Adrenal gland (tissue), 12 donors: ENCODE measurements around the gene KCNT2. TPM values are rescaled to one million over a fixed set of nuclear protein-coding genes. Genes with fewer than 3 reads are reported as not detected.

Source experiments
- DNase-seq, 7 donors: peaks; one replicate each; pipeline ENCODE4 v3.0.0-alpha.2; 2019 to 2020
- H3K27ac ChIP-seq, 5 donors: fragments of 200-600 bp; sonication (generic) in 4 of 5; 1 replicate in 3 of 5; 2 replicates in 2 of 5; pipeline versions ENCODE4 v1.5.1 to v1.8.0; 2016 to 2020; ENCODE audit warnings: mild to moderate bottlenecking in 1 of 5
- H3K27me3 ChIP-seq: fragments of 200-600 bp; 2 replicates; pipeline ENCODE4 v1.8.0; 2021
- H3K36me3 ChIP-seq, 2 donors: fragments of 200-600 bp; replicated peaks in 1 of 2; 1 replicate in 1 of 2; 2 replicates in 1 of 2; pipeline versions ENCODE4 v1.5.1 to v1.8.0; 2018 to 2022
- H3K4me1 ChIP-seq, 2 donors: fragments of 200-600 bp; replicated peaks in 1 of 2; 1 replicate in 1 of 2; 2 replicates in 1 of 2; pipeline versions ENCODE4 v1.5.1 to v1.8.0; 2018 to 2021
- H3K4me3 ChIP-seq, 4 donors: fragments of 200-600 bp; sonication (generic) in 3 of 4; one replicate each; pipeline ENCODE4 v1.5.1; 2016 to 2018
- H3K9me3 ChIP-seq, 3 donors: fragments of 200-600 bp; sonication (generic) in 1 of 3; replicated peaks in 1 of 3; 1 replicate in 2 of 3; 2 replicates in 1 of 3; pipeline versions ENCODE4 v1.5.1 to v1.8.0; 2016 to 2021
- POLR2A ChIP-seq, 2 donors: fragments of 450-650 bp; IDR thresholded peaks; one replicate each; pipeline ENCODE4 v1.6.1; 2017; ENCODE audit warnings: antibody characterized with exemption in 2 of 2, mild to moderate bottlenecking in 2 of 2, moderate library complexity in 1 of 2
- WGBS, 4 donors: extraction: QIAGEN DNeasy Blood & Tissue Kit in 2 of 4; methylation state at CpG; one replicate each; pipeline versions ENCODE4 v1.1.5 to v1.1.7; 2013 to 2017; 5-methylcytosine and 5-hydroxymethylcytosine counted together
- intact Hi-C, 2 donors: fragments of 100-400 bp; cut with DNase I; formaldehyde crosslinking; loops; one replicate each; pipeline versions ENCODE4 v1.14.1 to v1.15.0; 2022 to 2023
- polyA plus RNA-seq, 3 donors: library from polyadenylated mRNA; stranded (reverse); fragments of 200-250 nt in 2 of 3; fragments of 350-450 nt in 1 of 3; fragmentation: Illumina TruSeq in 1 of 3; extraction: RNeasy Lipid Tissue Mini Kit (QIAGEN cat#74804) in 1 of 3; gene quantifications; one replicate each; pipeline ENCODE4 v1.2.3, GENCODE V29; 2013 to 2014
- total RNA-seq, 9 donors: library from RNA; depleted of rRNA in 4 of 9; stranded (reverse); fragments of >200 nt in 4 of 9; fragments of 120-200 nt in 1 of 9; fragmentation: NEBNext Ultra II Directional in 1 of 9; extraction: Animal tissue kit (Norgen Biotek cat#: 25700) in 1 of 9; gene quantifications; one replicate each; pipeline versions ENCODE4 v1.1.0 to v1.2.4, GENCODE V29; 2013 to 2023
- TF ChIP-seq, protein P1 (sequence below), 6 experiments: fragments of 450-650 bp in 4 of 6; fragments of 200-600 bp in 2 of 6; sonication (generic) in 1 of 6; IDR thresholded peaks; 1 replicate in 5 of 6; 2 replicates in 1 of 6; pipeline versions ENCODE4 v1.5.1 to v1.8.0; 2016 to 2021; ENCODE audit warnings: antibody characterized with exemption in 6 of 6, mild to moderate bottlenecking in 2 of 6, moderate library complexity in 1 of 6
- donor health status: healthy with polysubstance abuse.
- donor health status: Bipolar disorder and iron deficiency.
- donor health status: DM: yes; HTN: yes; CAD: no.
- donor health status: DM: no; HTN: no; CAD: no.
- donor health status: DM: no; HTN: no; CAD: no.
- donor health status: DM: yes; HTN: yes; CAD: no.

Gene KCNT2
- total and polyA plus RNA-seq, 12 donors: 0.54 to 4.0 (median 1.2) TPM

GRCh38 chr1:196559314-196559713, 48.9 kb downstream of the KCNT2 start:
- intact Hi-C loops: no loop called here
- Histone ChIP-seq H3K27ac (no peak overlapping the region), H3K9me3 (peaks cover 0 to 12% (median 0%) of the 10 kb centered on the region in 3 donors), H3K36me3 (no peaks in the 10 kb centered on the region), H3K4me1 (peaks cover 0 to 4% of the 10 kb centered on the region in 2 donors), H3K27me3 (no peaks in the 10 kb centered on the region), H3K4me3 (no peak overlapping the region)
- no peak for DNase-seq
- TF ChIP-seq, protein P1, sequence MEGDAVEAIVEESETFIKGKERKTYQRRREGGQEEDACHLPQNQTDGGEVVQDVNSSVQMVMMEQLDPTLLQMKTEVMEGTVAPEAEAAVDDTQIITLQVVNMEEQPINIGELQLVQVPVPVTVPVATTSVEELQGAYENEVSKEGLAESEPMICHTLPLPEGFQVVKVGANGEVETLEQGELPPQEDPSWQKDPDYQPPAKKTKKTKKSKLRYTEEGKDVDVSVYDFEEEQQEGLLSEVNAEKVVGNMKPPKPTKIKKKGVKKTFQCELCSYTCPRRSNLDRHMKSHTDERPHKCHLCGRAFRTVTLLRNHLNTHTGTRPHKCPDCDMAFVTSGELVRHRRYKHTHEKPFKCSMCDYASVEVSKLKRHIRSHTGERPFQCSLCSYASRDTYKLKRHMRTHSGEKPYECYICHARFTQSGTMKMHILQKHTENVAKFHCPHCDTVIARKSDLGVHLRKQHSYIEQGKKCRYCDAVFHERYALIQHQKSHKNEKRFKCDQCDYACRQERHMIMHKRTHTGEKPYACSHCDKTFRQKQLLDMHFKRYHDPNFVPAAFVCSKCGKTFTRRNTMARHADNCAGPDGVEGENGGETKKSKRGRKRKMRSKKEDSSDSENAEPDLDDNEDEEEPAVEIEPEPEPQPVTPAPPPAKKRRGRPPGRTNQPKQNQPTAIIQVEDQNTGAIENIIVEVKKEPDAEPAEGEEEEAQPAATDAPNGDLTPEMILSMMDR (IDR thresholded peaks at IDR 0.05): no peak
- no peak for TF ChIP-seq POLR2A (IDR thresholded peaks at IDR 0.05)
- 61 to 74% (median 71%) methylated on average over 3 of the region's 3 CpGs for WGBS, 4 donors

- intact Hi-C loops: no loop called here
- peak overlapping the region in 1 of 4 donors; percentile 33 for H3K4me3 ChIP-seq
Measured at GRCh38 chr1:196558411-196558810, 49.8 kb downstream of the KCNT2 start.

DNA sequence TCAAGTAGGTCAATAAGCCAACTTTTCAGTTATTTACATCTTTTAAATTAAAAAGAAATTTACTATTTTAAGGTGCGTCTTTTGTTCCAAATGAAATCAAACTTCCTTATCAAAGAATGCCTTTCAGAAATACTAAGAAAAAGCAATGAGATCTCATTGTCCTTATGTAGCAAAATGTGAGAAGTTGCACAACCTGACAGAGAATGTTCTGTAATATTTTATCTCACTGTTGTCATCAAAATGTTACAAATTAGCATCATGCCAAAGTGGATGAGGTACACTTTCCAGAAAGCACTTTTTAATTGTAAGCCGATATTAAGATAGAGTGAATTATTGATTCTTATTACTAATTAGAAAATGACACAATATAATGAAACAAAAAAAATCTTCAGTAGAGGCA, 50.4 kb downstream of the KCNT2 start:
- no peaks in the 10 kb centered on the region for H3K36me3 ChIP-seq
- H3K4me3 ChIP-seq: peak overlapping the region in 1 of 4 donors; percentile 33
- H3K9me3 ChIP-seq: peaks cover 0 to 8% (median 0%) of the 10 kb centered on the region in 3 donors
- no peaks in the 10 kb centered on the region for H3K27me3 ChIP-seq
- H3K4me1 ChIP-seq: peaks cover 0 to 4% of the 10 kb centered on the region in 2 donors
- intact Hi-C loops: no loop called here
- DNase-seq: no peak
- TF ChIP-seq, protein P1 (IDR thresholded peaks at IDR 0.05): no peak
- TF ChIP-seq POLR2A (IDR thresholded peaks at IDR 0.05): no peak
- WGBS, 4 donors: 59 to 73% (median 67%) methylated on average over 2 of the region's 2 CpGs
- peak overlapping the region in 1 of 5 donors; percentile 21 for H3K27ac ChIP-seq

More at GRCh38 chr1:196558411-196558810, 49.8 kb downstream of the KCNT2 start:
- H3K9me3 ChIP-seq: peaks cover 0 to 10% (median 0%) of the 10 kb centered on the region in 3 donors
- peaks cover 0 to 4% of the 10 kb centered on the region in 2 donors for H3K4me1 ChIP-seq
- WGBS, 4 donors: 27 to 29% (median 28%) methylated on average over 2 of the region's 2 CpGs
- peak overlapping the region in 1 of 5 donors; percentile 21 for H3K27ac ChIP-seq
- DNase-seq: no peak
- no peak for TF ChIP-seq POLR2A (IDR thresholded peaks at IDR 0.05)
- TF ChIP-seq, protein P1 (IDR thresholded peaks at IDR 0.05): no peak
- no peaks in the 10 kb centered on the region for H3K36me3 ChIP-seq
- no peaks in the 10 kb centered on the region for H3K27me3 ChIP-seq

DNA sequence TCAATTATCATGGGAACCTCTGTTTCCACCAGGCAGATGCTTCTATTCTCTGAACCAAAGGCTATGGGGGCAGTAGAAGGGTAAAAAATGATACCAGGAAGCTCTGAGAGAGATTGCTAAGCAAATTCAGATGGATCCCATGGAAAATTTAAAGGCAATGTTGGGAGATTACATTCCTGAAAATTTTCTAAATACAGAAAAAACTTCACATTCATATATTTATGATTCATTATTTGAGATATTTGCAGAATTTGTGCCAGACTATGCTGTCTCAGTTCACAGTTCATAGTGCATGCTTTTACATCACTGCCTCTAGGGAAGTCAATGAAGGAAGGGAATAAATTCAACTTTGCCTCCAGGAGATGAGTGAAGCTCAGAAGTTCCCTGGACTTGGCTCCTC, 57.5 kb downstream of the KCNT2 start:
- H3K4me3 ChIP-seq: no peak overlapping the region
- H3K9me3 ChIP-seq: peaks cover 0 to 8% (median 0%) of the 10 kb centered on the region in 3 donors
- no peak overlapping the region for H3K27ac ChIP-seq
- no peaks in the 10 kb centered on the region for H3K4me1 ChIP-seq
- H3K27me3 ChIP-seq: no peaks in the 10 kb centered on the region
- intact Hi-C loops: no loop called here
- no peak for TF ChIP-seq POLR2A (IDR thresholded peaks at IDR 0.05)
- TF ChIP-seq, protein P1 (IDR thresholded peaks at IDR 0.05): no peak
- DNase-seq: no peak
- H3K36me3 ChIP-seq: no peaks in the 10 kb centered on the region
